Effector memory CD8-positive, alpha-beta T cell (primary cell): ENCODE results near the gene KIRREL3.

Experiments
- ATAC-seq: fragments of 150-1000 bp; cut with Tn5 transposase; replicated peaks from 2 replicates; pipeline ENCODE4 v1.10.0; 2021; ENCODE audit warnings: mild to moderate bottlenecking, moderate library complexity
- DNase-seq, 3 experiments: peaks; one replicate each; pipeline ENCODE4 v3.0.0; 2021
- H3K27ac Mint-ChIP-seq, 2 donors: one replicate each; pipeline ENCODE4 v1.8.0; 2022; ENCODE audit warnings: mild to moderate bottlenecking in 2 of 2, mixed read lengths in 2 of 2, moderate library complexity in 2 of 2
- H3K27me3 Mint-ChIP-seq, 2 donors: one replicate each; pipeline ENCODE4 v1.8.0; 2022; ENCODE audit warnings: mixed read lengths in 2 of 2
- H3K36me3 Mint-ChIP-seq: one replicate; pipeline ENCODE4 v1.8.0; 2022; ENCODE audit warnings: mild to moderate bottlenecking, moderate library complexity, mixed read lengths; ENCODE audit not compliant: insufficient read depth
- H3K4me1 Mint-ChIP-seq, 2 donors: one replicate each; pipeline ENCODE4 v1.8.0; 2022; ENCODE audit warnings: low read depth in 2 of 2, mixed read lengths in 2 of 2
- H3K4me3 Mint-ChIP-seq, 2 donors: one replicate each; pipeline ENCODE4 v1.8.0; 2022; ENCODE audit warnings: mild to moderate bottlenecking in 2 of 2, mixed read lengths in 2 of 2, moderate library complexity in 2 of 2
- H3K9me3 Mint-ChIP-seq, 2 donors: one replicate each; pipeline ENCODE4 v1.8.0; 2022; ENCODE audit warnings: mixed read lengths in 2 of 2

The KIRREL3 gene

GRCh38 chr11:126548581-126549550 is 451.7 kb downstream of the KIRREL3 start:
- H3K4me1 Mint-ChIP-seq, result no peaks in the 10 kb centered on the region
- H3K27ac Mint-ChIP-seq, result no peak overlapping the region
- DNase-seq, result no peak
- H3K4me3 Mint-ChIP-seq, result no peak overlapping the region
- H3K9me3 Mint-ChIP-seq, result no peaks in the 10 kb centered on the region
- ATAC-seq, result no peak
- H3K36me3 Mint-ChIP-seq, result no peaks in the 10 kb centered on the region
- H3K27me3 Mint-ChIP-seq, result peaks cover 17 to 72% of the 10 kb centered on the region in 2 donors

GRCh38 chr11:126547691-126548090 is 452.9 kb downstream of the KIRREL3 start:
- Mint-ChIP-seq H3K9me3 (no peaks in the 10 kb centered on the region), H3K4me1 (no peaks in the 10 kb centered on the region), H3K36me3 (no peaks in the 10 kb centered on the region), H3K27ac (no peak overlapping the region), H3K4me3 (no peak overlapping the region), H3K27me3 (peaks cover 25 to 73% of the 10 kb centered on the region in 2 donors)
- ATAC-seq (no peak), DNase-seq (no peak)

- no peak for ATAC-seq
- Mint-ChIP-seq H3K27me3 (peaks cover 29 to 78% of the 10 kb centered on the region in 2 donors), H3K4me1 (no peaks in the 10 kb centered on the region), H3K9me3 (no peaks in the 10 kb centered on the region), H3K27ac (no peak overlapping the region), H3K36me3 (no peaks in the 10 kb centered on the region), H3K4me3 (no peak overlapping the region)
- no peak for DNase-seq
Observed at GRCh38 chr11:126547161-126547560, 453.4 kb downstream of the KIRREL3 start.

DNA sequence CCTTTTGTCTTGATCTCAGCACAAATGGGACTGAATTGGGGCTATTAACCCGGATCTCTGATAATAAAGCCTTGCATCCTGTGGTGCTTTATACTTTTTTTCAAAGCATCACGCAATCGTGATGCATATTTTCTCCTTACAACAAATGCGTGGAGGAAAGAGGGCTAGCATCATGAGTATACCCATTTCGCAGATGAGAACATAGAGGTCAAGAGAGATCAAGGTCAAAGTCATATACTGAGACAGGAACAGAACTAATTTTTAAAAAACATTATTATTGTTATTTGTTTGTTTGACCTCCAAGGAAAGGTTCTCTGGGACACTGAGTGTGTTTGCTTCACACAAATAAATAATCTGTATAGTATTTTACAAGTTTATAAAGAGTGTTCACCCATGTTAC is 453.9 kb downstream of the KIRREL3 start:
- H3K27ac Mint-ChIP-seq, result no peak overlapping the region
- H3K4me3 Mint-ChIP-seq, result no peak overlapping the region
- H3K27me3 Mint-ChIP-seq, result peaks cover 32 to 81% of the 10 kb centered on the region in 2 donors
- H3K9me3 Mint-ChIP-seq, result no peaks in the 10 kb centered on the region
- H3K36me3 Mint-ChIP-seq, result no peaks in the 10 kb centered on the region
- ATAC-seq (no peak), DNase-seq (no peak)
- no peaks in the 10 kb centered on the region for H3K4me1 Mint-ChIP-seq

- DNase-seq, result no peak
- Mint-ChIP-seq H3K9me3 (no peaks in the 10 kb centered on the region), H3K36me3 (no peaks in the 10 kb centered on the region), H3K27me3 (peaks cover 32 to 81% of the 10 kb centered on the region in 2 donors), H3K4me3 (no peak overlapping the region), H3K27ac (no peak overlapping the region), H3K4me1 (no peaks in the 10 kb centered on the region)
- no peak for ATAC-seq
Observed at GRCh38 chr11:126546191-126546590, 454.4 kb downstream of the KIRREL3 start.

GRCh38 chr11:126545057-126545555 is 455.5 kb downstream of the KIRREL3 start:
- no peaks in the 10 kb centered on the region for H3K36me3 Mint-ChIP-seq

DNA sequence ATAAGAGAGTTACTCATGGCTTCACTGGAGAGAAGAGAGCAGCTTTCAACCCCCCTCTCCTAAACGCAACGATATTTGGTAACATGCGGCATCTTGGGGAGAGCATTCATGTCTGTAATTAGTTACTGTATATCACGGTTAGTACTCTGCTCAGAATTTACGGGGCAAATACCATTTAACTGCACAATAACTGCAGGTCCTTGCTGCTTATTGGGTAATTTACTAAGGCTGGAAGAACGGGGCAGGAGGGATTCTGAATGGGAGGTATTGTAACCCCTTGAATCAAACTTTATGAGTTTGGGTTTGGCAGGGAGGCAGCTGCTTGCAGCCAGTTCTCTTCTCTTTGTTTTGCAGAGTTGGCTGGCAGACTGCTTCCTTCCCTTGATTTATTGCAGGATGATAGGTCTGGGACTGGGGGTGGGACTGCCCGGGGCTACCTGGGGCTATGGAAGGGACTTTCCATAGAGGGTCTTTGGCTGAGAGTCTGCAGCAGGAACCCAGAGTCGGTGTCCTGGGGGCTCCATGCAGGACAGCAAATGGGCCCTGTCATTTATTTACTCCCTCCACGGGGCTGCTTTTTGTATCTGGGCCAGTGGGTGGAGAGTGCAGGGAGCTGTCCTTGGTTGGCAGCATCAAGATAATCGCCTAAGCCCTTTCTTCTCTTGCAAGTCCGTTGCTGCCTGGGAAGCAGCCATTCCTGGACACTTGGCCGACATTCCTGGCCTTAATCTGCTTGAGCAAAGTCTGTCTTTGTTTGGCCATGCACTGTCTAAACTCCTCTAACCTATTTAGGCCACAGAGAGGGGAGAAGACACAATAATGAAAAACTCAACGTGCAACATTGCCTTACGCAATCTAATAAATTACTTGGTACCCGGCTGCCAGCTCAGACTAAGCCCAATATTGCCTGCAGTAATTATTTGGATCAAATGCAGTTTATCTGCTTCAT is 456.2 kb downstream of the KIRREL3 start:
- Mint-ChIP-seq H3K36me3 (no peaks in the 10 kb centered on the region), H3K27ac (no peak overlapping the region), H3K4me1 (no peaks in the 10 kb centered on the region), H3K9me3 (no peaks in the 10 kb centered on the region), H3K4me3 (no peak overlapping the region), H3K27me3 (peaks cover 32 to 74% of the 10 kb centered on the region in 2 donors)
- no peak for ATAC-seq
- DNase-seq, result no peak

More at GRCh38 chr11:126545057-126545555, 455.5 kb downstream of the KIRREL3 start:
- Mint-ChIP-seq H3K27ac (no peak overlapping the region), H3K4me3 (no peak overlapping the region), H3K4me1 (no peaks in the 10 kb centered on the region), H3K27me3 (peaks cover 32 to 81% of the 10 kb centered on the region in 2 donors), H3K9me3 (no peaks in the 10 kb centered on the region)
- DNase-seq (no peak), ATAC-seq (no peak)

- Mint-ChIP-seq H3K9me3 (no peaks in the 10 kb centered on the region), H3K4me1 (no peaks in the 10 kb centered on the region), H3K27me3 (peaks cover 32 to 69% of the 10 kb centered on the region in 2 donors), H3K27ac (no peak overlapping the region), H3K36me3 (no peaks in the 10 kb centered on the region), H3K4me3 (no peak overlapping the region)
- DNase-seq (no peak), ATAC-seq (no peak)
Observed at GRCh38 chr11:126543691-126544090, 456.9 kb downstream of the KIRREL3 start.

DNA sequence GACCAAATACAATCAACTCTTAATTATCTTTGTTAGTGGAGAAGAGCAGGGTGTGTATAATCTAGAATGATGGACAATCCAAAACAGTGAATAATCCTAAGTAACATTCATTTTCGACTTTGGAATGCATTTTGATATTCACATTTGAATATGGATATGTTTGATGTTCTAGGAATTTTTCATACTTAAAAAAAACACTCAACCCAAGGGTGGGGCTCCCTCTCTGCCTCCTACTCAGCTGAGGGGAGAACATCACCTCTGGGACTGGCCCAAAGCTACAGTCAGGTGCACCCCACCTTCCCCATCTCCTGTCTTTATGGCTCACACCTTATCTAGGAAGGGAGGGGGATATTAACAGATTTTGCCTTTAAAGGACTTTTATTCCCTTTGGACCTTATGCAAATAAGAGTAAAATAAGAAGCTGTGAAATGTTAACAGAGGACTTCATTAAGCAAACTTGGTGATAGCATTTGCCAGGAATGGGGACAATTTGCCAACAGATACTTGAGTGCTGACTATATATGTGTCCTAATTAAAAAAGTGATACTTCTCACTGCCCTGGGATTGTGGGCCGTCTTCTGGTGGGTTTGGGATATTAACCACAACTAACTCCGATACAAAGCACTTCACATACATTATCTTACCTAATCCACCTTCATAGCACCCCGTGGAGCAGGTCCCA is 458.1 kb downstream of the KIRREL3 start:
- no peak overlapping the region for H3K4me3 Mint-ChIP-seq

GRCh38 chr11:126538071-126538470 is 462.5 kb downstream of the KIRREL3 start:
- no peak overlapping the region for H3K4me3 Mint-ChIP-seq
- ATAC-seq, result no peak

More for the DNA sequence above, 458.1 kb downstream of the KIRREL3 start:
- Mint-ChIP-seq H3K27ac (no peak overlapping the region), H3K36me3 (no peaks in the 10 kb centered on the region), H3K4me1 (no peaks in the 10 kb centered on the region), H3K9me3 (no peaks in the 10 kb centered on the region), H3K27me3 (peaks cover 32 to 69% of the 10 kb centered on the region in 2 donors)
- ATAC-seq, result no peak
- no peak for DNase-seq

DNA sequence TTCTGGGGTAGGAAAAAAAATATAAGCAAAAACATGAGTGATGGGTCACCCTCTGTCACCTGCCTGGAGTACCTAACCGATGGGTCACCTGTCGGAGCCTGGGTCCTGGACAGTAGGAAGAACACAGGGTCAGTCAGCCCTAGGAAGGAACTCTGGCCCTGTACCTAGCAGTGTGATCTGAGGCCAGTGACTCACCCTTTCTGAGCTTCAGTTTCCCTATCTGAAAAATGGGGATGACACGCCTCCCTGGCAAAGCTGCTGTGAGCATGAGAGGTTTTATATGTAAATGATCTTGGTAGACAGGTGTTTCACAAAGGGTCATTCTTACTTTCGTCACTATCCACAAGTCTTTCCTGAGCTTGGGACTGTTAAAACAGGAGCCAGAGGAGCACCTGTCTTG is 463.1 kb downstream of the KIRREL3 start:
- no peak overlapping the region for H3K27ac Mint-ChIP-seq
- peaks cover 12 to 47% of the 10 kb centered on the region in 2 donors for H3K27me3 Mint-ChIP-seq
- DNase-seq, result no peak
- H3K4me1 Mint-ChIP-seq, result no peaks in the 10 kb centered on the region
- peaks cover 3% of the 10 kb centered on the region for H3K36me3 Mint-ChIP-seq
- H3K9me3 Mint-ChIP-seq, result no peaks in the 10 kb centered on the region
- H3K4me3 Mint-ChIP-seq, result no peak overlapping the region
- no peak for ATAC-seq

More at GRCh38 chr11:126538071-126538470, 462.5 kb downstream of the KIRREL3 start:
- DNase-seq, result no peak
- H3K9me3 Mint-ChIP-seq, result no peaks in the 10 kb centered on the region
- H3K36me3 Mint-ChIP-seq, result peaks cover 3% of the 10 kb centered on the region
- H3K27ac Mint-ChIP-seq, result no peak overlapping the region
- H3K27me3 Mint-ChIP-seq, result peaks cover 17 to 52% of the 10 kb centered on the region in 2 donors
- no peaks in the 10 kb centered on the region for H3K4me1 Mint-ChIP-seq

DNA sequence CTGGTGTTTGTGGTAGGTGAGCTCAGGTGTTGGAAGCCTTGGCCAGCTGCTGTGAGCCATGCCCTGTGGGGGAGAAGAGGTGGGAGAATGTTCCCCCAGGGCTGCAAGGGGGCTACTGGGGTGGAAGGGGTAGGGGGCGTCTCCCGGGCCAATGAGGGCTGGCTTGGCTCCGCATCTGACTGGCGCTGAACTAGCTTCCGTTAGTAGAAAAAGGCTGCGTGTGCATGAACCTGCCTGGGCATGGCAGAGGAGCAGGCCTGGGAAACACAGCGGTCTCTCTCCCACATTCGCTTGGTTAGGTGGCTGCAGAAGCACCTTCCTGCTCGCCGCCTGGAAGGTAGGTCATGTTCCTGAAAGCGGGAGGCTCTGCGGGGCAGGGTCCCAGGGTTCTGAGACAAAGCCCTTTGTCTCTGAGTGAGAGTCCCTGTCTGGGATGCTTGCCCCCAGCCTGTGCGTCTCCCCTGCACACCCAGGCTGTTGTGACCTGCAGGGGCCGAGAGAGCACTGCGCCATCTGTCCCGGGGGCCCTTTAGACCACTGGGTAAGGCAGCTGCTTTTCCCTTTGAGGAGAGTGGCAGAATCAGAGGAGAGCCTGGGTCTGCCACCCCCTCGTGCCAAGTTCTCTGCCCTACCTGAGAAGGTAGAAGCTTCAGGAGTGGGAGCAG is 466.3 kb downstream of the KIRREL3 start:
- Mint-ChIP-seq H3K4me1 (no peaks in the 10 kb centered on the region), H3K36me3 (peaks cover 3% of the 10 kb centered on the region), H3K27ac (no peak overlapping the region), H3K27me3 (peaks cover 15 to 52% of the 10 kb centered on the region in 2 donors), H3K9me3 (no peaks in the 10 kb centered on the region), H3K4me3 (no peak overlapping the region)
- ATAC-seq (no peak), DNase-seq (no peak)
